SH-SY5Y (cell line): ENCODE measurements around the gene DDX49.

Experiments
- GATA2 ChIP-seq: IDR thresholded peaks from 2 replicates; pipeline ENCODE4 v1.6.1; 2011; ENCODE audit warnings: mild to moderate bottlenecking, low read depth, low read length
- GATA3 ChIP-seq: IDR thresholded peaks from 2 replicates; pipeline ENCODE4 v1.6.1; 2011; ENCODE audit warnings: low read depth, mild to moderate bottlenecking, low read length, moderate library complexity

DNA sequence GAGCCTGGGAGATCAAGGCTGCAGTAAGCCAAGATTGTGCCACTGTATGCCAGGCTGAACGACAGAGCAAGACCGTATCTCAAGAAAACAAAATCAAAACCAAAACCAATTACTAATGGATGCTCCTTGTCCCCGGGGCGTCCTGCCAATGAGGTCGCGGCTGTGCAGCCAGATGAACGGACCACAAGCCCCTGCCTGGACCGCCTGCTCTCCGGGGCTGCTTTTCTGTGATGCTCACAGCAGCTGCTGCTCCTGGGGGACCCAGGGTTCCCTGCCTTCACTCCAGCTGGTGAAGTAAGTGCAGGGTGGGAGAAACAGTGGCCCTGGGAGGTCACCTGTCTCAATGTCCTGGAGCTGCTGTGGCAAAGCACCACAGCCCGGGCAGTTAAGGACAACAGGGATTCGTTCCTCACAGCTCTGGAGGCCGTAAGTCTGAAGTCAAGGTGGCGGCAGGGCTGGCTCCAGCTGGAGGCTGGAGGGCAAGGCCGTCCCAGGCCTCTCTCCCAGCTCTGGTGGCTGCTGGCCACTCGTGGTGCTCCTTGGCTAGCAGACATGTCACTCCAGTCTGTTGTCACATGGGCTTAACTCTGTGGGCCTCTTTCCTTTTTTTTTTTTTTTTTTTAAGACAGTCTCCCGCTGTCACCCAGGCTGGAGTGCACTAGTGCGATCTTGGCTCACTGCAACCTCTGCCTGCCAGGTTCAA lies 10.4 kb upstream of the DDX49 start:
- no peak for TF ChIP-seq GATA2
- no peak for TF ChIP-seq GATA3
